ENCODE measurements around the gene MICU2. TPM values are rescaled to one million over a fixed set of nuclear protein-coding genes. Genes with fewer than 3 reads are reported as not detected.

The MICU2 gene
- polyA plus RNA-seq, 1 donor from 2014 or later = 223 TPM

- Histone ChIP-seq H3K9ac (ENCODE audit: low read length) (no peak overlapping the region), H3K9me2 (ENCODE audit: insufficient read depth, low read length) (no peaks in the 10 kb centered on the region), H3K27ac (ENCODE audit: low read length) (no peak overlapping the region), H3K27me3 (ENCODE audit: insufficient read depth, low read depth, low read length) (no peaks in the 10 kb centered on the region), H2AFZ (ENCODE audit: low read depth, low read length) (no peak overlapping the region), H4K20me1 (ENCODE audit: insufficient read depth) (no peaks in the 10 kb centered on the region), H3K4me3 (ENCODE audit: low read length) (no peak overlapping the region), H3K36me3 (ENCODE audit: insufficient read depth, low read length) (no peaks in the 10 kb centered on the region), H3K4me2 (ENCODE audit: low read length) (no peak overlapping the region), H3K79me2 (replicated peaks; ENCODE audit: insufficient read depth, low read length) (no peaks in the 10 kb centered on the region), H3K9me3 (ENCODE audit: low read length) (no peaks in the 10 kb centered on the region), H3F3A (ENCODE audit: insufficient read depth, low read length, poor library complexity, severe bottlenecking) (no peaks in the 10 kb centered on the region)
- TF ChIP-seq SMC3 (conservative IDR thresholded peaks at IDR 0.05; ENCODE audit: poor library complexity) (no peak), MXI1 (conservative IDR thresholded peaks at IDR 0.05; ENCODE audit: poor library complexity, severe bottlenecking) (no peak), EP300 (conservative IDR thresholded peaks at IDR 0.05; ENCODE audit: poor library complexity, severe bottlenecking) (no peak), EZH2 (IDR thresholded peaks at IDR 0.05; ENCODE audit: borderline replicate concordance, insufficient read depth, low read length, poor library complexity, severe bottlenecking) (no peak), TAF1 (IDR thresholded peaks at IDR 0.05; ENCODE audit: low read depth) (no peak), POLR2AphosphoS5 (IDR thresholded peaks at IDR 0.05) (no peak), RAD21 (conservative IDR thresholded peaks at IDR 0.05) (no peak)
- TF ChIP-seq, protein P1, sequence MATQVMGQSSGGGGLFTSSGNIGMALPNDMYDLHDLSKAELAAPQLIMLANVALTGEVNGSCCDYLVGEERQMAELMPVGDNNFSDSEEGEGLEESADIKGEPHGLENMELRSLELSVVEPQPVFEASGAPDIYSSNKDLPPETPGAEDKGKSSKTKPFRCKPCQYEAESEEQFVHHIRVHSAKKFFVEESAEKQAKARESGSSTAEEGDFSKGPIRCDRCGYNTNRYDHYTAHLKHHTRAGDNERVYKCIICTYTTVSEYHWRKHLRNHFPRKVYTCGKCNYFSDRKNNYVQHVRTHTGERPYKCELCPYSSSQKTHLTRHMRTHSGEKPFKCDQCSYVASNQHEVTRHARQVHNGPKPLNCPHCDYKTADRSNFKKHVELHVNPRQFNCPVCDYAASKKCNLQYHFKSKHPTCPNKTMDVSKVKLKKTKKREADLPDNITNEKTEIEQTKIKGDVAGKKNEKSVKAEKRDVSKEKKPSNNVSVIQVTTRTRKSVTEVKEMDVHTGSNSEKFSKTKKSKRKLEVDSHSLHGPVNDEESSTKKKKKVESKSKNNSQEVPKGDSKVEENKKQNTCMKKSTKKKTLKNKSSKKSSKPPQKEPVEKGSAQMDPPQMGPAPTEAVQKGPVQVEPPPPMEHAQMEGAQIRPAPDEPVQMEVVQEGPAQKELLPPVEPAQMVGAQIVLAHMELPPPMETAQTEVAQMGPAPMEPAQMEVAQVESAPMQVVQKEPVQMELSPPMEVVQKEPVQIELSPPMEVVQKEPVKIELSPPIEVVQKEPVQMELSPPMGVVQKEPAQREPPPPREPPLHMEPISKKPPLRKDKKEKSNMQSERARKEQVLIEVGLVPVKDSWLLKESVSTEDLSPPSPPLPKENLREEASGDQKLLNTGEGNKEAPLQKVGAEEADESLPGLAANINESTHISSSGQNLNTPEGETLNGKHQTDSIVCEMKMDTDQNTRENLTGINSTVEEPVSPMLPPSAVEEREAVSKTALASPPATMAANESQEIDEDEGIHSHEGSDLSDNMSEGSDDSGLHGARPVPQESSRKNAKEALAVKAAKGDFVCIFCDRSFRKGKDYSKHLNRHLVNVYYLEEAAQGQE (IDR thresholded peaks at IDR 0.05; ENCODE audit: borderline replicate concordance) = no peak
These were observed 6.7 kb upstream of the MICU2 start for GRCh38 chr13:21610687-21611086.

DNA sequence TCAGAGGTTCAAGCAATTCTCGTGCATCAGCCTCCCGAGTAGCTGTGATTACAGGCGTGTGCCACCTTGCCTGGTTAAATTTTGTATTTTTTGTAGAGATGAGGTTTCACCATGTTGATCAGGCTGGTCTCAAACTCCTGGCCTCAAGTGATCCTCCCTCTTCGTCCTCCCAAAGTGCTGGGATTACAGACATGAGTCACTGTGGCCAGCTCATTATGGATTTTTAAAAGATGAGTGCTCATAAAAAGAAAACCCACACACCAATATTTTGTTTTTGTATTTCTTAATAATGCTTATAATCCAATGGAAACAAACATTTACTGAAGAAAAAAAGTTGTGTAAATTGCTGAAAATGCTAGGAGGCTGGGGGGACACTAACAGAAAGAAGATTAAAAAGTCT lies 5.0 kb upstream of the MICU2 start:
- no peaks in the 10 kb centered on the region for H3K36me3 ChIP-seq (ENCODE audit: insufficient read depth, low read length)
- H2AFZ ChIP-seq (ENCODE audit: low read depth, low read length) = no peak overlapping the region
- no peaks in the 10 kb centered on the region for H4K20me1 ChIP-seq (ENCODE audit: insufficient read depth)
- H3F3A ChIP-seq (ENCODE audit: insufficient read depth, low read length, poor library complexity, severe bottlenecking) = no peaks in the 10 kb centered on the region
- H3K27ac ChIP-seq (ENCODE audit: low read length) = no peak overlapping the region
- no peak overlapping the region for H3K9ac ChIP-seq (ENCODE audit: low read length)
- H3K9me3 ChIP-seq (ENCODE audit: low read length) = no peaks in the 10 kb centered on the region
- no peaks in the 10 kb centered on the region for H3K27me3 ChIP-seq (ENCODE audit: insufficient read depth, low read depth, low read length)
- TF ChIP-seq, protein P1 (IDR thresholded peaks at IDR 0.05; ENCODE audit: borderline replicate concordance) = no peak
- TF ChIP-seq MXI1 (conservative IDR thresholded peaks at IDR 0.05; ENCODE audit: poor library complexity, severe bottlenecking) (no peak), POLR2AphosphoS5 (IDR thresholded peaks at IDR 0.05) (no peak), RAD21 (conservative IDR thresholded peaks at IDR 0.05) (no peak), TAF1 (IDR thresholded peaks at IDR 0.05; ENCODE audit: low read depth) (no peak), EP300 (conservative IDR thresholded peaks at IDR 0.05; ENCODE audit: poor library complexity, severe bottlenecking) (no peak), EZH2 (IDR thresholded peaks at IDR 0.05; ENCODE audit: borderline replicate concordance, insufficient read depth, low read length, poor library complexity, severe bottlenecking) (no peak), SMC3 (conservative IDR thresholded peaks at IDR 0.05; ENCODE audit: poor library complexity) (no peak), CTCF (IDR thresholded peaks at IDR 0.05; ENCODE audit: poor library complexity, severe bottlenecking) (no peak)
- H3K79me2 ChIP-seq (replicated peaks; ENCODE audit: insufficient read depth, low read length) = no peaks in the 10 kb centered on the region
- H3K4me3 ChIP-seq (ENCODE audit: low read length) = no peak overlapping the region
- H3K9me2 ChIP-seq (ENCODE audit: insufficient read depth, low read length) = no peaks in the 10 kb centered on the region
- H3K4me2 ChIP-seq (ENCODE audit: low read length) = no peak overlapping the region

Measured in neural cell (in vitro differentiated cells).